ENCODE measurements around the gene C19orf85.

GRCh38 chr19:55497763-55498162 lies 33.2 kb upstream of the C19orf85 start:
- TF ChIP-seq, protein P1, sequence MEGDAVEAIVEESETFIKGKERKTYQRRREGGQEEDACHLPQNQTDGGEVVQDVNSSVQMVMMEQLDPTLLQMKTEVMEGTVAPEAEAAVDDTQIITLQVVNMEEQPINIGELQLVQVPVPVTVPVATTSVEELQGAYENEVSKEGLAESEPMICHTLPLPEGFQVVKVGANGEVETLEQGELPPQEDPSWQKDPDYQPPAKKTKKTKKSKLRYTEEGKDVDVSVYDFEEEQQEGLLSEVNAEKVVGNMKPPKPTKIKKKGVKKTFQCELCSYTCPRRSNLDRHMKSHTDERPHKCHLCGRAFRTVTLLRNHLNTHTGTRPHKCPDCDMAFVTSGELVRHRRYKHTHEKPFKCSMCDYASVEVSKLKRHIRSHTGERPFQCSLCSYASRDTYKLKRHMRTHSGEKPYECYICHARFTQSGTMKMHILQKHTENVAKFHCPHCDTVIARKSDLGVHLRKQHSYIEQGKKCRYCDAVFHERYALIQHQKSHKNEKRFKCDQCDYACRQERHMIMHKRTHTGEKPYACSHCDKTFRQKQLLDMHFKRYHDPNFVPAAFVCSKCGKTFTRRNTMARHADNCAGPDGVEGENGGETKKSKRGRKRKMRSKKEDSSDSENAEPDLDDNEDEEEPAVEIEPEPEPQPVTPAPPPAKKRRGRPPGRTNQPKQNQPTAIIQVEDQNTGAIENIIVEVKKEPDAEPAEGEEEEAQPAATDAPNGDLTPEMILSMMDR (conservative IDR thresholded peaks at IDR 0.05; ENCODE audit: low read depth in 2 of 2): no peak
- TF ChIP-seq POLR2AphosphoS5 (IDR thresholded peaks at IDR 0.05; ENCODE audit: low read depth): no peak
- TF ChIP-seq EZH2 (IDR thresholded peaks at IDR 0.05; ENCODE audit: low read depth, unreplicated experiment): no peak
- TF ChIP-seq, protein P2, sequence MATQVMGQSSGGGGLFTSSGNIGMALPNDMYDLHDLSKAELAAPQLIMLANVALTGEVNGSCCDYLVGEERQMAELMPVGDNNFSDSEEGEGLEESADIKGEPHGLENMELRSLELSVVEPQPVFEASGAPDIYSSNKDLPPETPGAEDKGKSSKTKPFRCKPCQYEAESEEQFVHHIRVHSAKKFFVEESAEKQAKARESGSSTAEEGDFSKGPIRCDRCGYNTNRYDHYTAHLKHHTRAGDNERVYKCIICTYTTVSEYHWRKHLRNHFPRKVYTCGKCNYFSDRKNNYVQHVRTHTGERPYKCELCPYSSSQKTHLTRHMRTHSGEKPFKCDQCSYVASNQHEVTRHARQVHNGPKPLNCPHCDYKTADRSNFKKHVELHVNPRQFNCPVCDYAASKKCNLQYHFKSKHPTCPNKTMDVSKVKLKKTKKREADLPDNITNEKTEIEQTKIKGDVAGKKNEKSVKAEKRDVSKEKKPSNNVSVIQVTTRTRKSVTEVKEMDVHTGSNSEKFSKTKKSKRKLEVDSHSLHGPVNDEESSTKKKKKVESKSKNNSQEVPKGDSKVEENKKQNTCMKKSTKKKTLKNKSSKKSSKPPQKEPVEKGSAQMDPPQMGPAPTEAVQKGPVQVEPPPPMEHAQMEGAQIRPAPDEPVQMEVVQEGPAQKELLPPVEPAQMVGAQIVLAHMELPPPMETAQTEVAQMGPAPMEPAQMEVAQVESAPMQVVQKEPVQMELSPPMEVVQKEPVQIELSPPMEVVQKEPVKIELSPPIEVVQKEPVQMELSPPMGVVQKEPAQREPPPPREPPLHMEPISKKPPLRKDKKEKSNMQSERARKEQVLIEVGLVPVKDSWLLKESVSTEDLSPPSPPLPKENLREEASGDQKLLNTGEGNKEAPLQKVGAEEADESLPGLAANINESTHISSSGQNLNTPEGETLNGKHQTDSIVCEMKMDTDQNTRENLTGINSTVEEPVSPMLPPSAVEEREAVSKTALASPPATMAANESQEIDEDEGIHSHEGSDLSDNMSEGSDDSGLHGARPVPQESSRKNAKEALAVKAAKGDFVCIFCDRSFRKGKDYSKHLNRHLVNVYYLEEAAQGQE (IDR thresholded peaks at IDR 0.05; ENCODE audit: unreplicated experiment): no peak
- TF ChIP-seq EZH2phosphoT487 (IDR thresholded peaks at IDR 0.05; ENCODE audit: unreplicated experiment): no peak
